ENCODE measurements around the gene MFSD11.
"Not testable (repeated sequence)": the region's sequence is repeated elsewhere in the genome, so short reads cannot be mapped to it uniquely, and the experiment has no call there.

MFSD11 gene

DNA sequence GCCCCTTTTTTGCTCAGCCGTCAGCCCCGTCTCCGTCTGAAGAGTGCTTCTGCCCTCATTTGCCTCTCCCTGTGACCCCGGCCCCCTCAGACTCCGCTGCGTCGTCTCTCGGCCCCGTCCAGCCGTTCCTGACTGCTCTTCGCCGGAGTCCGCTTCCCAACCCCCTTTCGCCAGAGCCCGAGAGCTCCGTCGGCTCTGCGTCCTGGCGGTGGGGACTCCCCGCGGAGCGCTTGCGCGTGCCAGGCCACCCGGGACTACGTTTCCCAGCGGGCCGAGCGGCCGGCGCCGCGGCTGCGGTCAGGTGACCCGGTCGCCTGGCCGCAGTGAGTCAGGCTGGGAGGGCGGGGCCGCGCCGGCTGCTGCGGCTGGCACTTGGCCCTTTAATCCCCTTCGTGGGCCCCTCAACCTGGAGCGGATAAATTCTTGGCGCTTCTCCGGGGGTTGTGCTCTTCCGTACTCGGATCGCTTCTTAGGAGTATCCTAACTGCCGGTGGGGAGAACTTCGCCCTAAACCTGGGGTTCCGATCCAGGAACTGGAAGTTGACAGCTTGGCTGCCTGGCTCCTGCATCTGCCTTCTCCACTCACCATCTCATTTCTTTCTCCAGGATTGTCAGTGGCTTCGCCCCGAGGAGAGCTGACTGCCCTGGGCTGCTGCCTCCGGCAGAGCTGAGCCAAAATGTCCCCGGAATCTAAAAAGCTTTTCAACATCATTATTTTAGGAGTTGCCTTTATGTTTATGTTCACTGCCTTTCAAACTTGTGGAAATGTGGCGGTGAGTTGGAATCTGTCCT, at the start of gene MFSD11:
Gene MFSD11 (plus strand): TSS at position 444 of the 792 bp plus-strand sequence. CDS start 234 bp downstream, at position 678.
- peak; percentile 90 for DNase-seq

DNA sequence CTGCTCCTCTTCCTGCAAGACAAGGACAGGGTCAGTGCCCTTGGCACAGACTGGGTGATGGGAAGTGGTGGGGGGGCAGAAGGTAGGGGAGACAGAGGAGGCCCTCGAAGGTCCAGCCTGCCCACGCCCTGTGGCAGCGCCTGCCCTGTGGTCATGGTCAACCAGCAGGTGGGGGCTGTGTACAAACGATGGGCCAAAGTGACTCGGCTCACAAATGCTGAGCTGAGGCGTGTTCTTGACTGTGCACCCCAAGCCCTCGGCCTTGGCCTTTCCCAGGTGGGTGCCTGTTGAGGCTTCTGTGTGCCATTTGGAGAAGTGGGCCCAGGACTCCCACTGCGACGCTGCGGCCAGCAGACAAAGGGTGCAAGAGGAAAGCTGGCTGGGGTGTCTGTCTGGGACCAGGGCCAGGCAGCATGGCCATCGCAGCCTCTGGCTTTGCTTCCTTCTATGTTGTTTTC, 49.7 kb upstream of the MFSD11 start:
- DNase-seq: no peak

DNA sequence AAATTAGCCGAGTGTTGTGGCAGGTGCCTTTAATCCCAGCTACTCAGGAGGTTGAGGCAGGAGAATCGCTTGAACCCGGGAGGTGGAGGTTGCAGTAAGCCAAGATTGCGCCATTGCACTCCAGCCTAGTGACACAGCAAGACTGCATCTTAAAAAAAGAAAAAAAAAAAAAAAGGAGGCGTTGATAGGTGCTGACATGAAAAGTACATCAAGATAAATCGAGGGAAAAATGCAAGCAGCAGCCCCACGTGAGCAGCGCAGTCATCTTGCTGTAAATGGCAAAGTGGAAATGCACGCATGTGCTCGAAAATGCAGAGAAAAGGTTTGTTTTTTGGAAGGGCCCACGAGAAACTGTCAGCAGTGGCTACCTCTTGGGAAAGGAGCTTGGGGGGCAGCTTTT, 48.1 kb upstream of the MFSD11 start:
- DNase-seq: no peak

GRCh38 chr17:76690596-76691280, 47.2 kb upstream of the MFSD11 start:
- DNase-seq: no peak

DNA sequence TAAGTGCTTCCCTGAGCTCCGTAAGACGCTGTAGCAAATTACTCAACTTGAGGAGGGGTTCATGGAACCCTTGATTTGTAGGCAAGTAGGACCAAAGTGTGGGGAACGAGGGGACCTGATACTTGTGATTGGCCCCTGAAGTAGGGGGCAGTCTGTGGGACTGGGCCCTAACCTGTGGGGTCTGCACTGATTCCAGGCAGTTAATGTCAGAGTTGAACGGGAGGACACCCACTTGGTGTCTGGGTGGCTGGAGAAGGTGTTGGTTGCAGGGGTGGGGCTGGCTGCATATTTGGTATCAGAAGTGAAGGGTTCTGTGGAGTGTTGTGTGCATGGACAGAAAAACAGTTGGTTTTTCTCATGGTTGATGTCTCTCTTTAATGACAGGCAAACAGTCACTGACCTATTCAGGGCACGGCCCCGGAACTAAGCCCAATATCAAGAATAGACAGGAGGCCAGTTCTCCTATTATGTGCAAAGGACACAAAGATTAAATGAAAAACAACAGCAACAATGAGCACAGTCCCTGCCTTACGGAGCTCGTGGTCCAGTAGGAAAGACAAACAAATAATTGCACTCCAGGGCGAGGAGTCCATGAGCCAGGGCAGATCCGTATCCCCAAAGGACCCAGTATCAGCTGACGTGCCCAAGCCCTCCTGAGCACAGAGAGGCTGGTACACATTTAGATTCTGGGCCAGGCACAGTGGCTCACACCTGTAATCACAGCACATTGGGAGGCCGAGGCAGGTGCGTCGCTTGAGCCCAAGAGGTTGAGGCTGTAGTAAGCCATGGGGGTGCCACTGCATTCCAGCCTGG, 46.3 kb upstream of the MFSD11 start:
- DNase-seq: no peak

GRCh38 chr17:76695059-76695831, 42.7 kb upstream of the MFSD11 start:
- DNase-seq: no peak

GRCh38 chr17:76696763-76697701, 40.9 kb upstream of the MFSD11 start:
- DNase-seq: no peak

GRCh38 chr17:76697702-76698465, 40.0 kb upstream of the MFSD11 start:
- no peak for DNase-seq

GRCh38 chr17:76698466-76698977, 39.4 kb upstream of the MFSD11 start:
- not testable (repeated sequence) for DNase-seq

GRCh38 chr17:76700270-76700616, 37.7 kb upstream of the MFSD11 start:
- DNase-seq: no peak

- no peak for DNase-seq
Observed at GRCh38 chr17:76700617-76701470, 37.1 kb upstream of the MFSD11 start.

DNA sequence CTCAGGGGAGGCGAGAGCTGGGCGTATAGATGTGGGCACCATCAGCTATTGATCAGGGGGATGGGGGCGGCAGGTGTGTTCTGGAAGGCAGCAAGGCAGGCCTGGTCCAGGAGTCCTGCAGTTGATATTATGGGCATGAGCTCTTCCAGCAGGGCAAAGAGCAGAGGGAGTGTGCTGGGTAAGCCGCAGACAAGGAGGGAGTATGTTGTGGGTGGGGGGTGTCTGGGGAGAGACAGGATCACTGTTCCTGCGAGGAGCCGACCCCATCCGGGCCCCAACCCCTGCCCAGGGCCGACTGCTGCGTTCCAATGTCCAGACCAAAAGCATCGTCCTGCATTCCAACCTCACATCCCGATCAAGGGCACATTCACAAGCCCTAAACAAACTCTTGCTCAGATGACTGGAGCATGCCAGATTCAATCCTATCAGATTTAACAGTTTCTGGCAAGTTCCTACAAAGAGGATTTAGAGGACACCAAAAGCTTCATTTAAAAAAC, 36.4 kb upstream of the MFSD11 start:
- DNase-seq: no peak

DNA sequence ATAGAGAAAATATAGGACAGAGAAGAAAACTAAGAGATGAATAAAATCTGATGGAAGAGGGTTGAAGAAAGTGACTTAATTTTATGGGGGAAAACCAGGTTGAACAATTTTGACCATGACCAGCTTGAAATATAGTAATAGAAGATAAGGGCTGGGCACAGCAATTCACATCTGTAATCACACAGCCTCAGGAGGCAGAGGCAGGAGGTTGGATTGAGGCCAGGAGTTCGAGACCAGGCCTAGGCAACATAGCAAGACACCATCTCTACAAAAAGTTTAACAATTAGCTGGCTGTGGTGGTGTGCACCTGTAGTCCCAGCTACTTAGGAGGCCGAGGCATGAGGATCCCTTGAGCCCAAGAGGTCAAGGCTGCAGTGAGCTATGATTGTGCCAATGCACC, 35.8 kb upstream of the MFSD11 start:
- no peak for DNase-seq

DNA sequence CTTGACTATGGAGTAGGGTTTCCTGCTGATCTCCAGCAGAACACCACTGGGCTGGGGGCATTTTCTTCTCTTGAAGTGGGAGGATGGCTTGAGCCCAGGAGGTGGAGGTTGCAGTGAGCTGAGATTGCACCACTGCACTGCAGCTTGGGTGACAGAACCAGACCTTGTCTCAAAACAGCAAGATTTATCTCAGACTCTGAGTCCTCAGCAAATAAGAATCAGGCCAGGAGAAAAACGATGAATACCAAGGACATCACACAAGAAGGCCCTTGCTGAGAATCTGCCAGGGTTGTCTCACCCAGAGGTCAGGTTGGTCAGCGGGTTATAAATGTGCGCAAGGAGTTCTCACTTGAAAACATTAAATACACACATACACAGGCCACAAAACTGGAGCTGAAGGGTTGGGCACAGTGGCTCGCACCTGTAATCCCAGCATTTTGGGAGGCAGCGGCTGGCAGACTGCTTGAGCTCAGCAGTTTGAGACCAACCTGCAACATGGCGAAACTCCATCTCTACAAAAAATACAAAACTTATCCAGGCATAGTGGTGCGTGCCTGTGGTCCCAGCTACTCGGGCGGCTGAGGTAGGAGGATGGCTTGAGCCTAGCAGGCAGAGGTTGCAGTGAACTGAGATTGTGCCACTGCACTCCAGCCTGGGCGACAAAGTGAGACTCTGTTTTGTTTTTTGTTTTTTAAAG, 34.8 kb upstream of the MFSD11 start:
- no peak for DNase-seq

- no peak for DNase-seq
Observed at GRCh38 chr17:76704805-76705204, 33.1 kb upstream of the MFSD11 start.

GRCh38 chr17:76706817-76707216, 31.1 kb upstream of the MFSD11 start:
- DNase-seq: no peak

DNA sequence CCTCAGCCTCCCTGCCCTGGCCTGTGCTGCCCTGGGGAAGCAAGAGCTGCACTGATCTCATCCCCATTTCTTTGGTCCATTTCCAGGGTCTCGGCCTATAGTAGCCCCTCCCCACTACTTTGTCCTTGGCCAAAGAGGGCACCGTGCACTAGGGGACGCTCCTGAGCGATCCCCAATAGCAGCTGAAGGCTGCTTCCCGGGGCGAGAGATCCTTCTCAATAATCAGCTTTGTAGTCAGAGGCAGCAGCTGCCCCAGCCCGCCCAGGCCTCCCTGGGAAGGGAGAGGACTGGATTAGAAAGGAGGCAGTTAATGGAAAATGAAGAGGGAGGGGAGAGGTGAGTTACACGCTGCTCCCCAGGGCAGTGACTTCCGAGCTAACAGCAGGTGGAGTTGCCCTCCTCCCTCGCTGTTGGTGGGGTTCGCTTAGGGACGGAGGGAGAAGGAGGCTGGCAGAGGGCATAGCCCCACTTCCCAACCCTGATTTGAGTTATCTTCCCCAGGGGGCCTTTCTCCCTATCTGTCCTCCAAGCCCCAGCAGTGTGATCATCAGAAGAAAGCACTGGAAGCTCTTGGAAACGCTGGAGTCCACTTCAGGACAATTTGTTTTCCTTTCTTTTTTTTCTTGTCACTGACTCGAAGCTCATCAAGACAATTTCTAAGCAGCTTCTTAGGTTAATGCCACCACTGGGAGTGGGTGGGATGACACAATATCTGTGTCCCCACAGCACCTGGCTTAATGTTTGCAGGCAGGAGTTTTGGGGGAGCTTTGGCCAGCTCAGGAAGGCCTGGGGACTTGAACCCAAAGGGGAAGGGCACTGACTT, 29.7 kb upstream of the MFSD11 start:
- DNase-seq: no peak
